Naive thymus-derived CD4-positive, alpha-beta T cell (primary cell): ENCODE measurements around the gene MAGEH1. TPM values are rescaled to one million over a fixed set of nuclear protein-coding genes. Genes with fewer than 3 reads are reported as not detected.
"Not testable (repeated sequence)": the region's sequence is repeated elsewhere in the genome, so short reads cannot be mapped to it uniquely, and the experiment has no call there.

Experiments
- ATAC-seq: fragments of 150-1000 bp; cut with Tn5 transposase; 2 replicates; pipeline ENCODE4 v1.10.0; 2021; ENCODE audit warnings: mild to moderate bottlenecking, moderate library complexity
- CTCF ChIA-PET: fragments of 350-600 bp; sonication (Branson Sonifier 250); formaldehyde crosslinking; loops from one replicate; lab custom pipeline; 2021; ENCODE audit warnings: antibody characterized with exemption; lab: Charles Lee
- POLR2A ChIA-PET: fragments of 350-600 bp; sonication (Branson Sonifier 250); formaldehyde crosslinking; loops from one replicate; lab custom pipeline; 2021; ENCODE audit warnings: antibody characterized with exemption, inconsistent platforms; lab: Charles Lee
- DNase-seq, 9 donors: peaks; one replicate each; pipeline versions ENCODE4 v3.0.0 to v3.0.0-alpha.2; 2020 to 2022; ENCODE audit warnings: mixed read lengths in 1 of 9
- H3K27ac ChIP-seq: one replicate; pipeline ENCODE4 v1.7.0; 2013; ENCODE audit warnings: mild to moderate bottlenecking, low read depth, low read length, moderate library complexity
- H3K27me3 ChIP-seq, 2 donors: one replicate each; pipeline ENCODE4 v1.7.0; 2013; ENCODE audit warnings: low read length in 2 of 2, mild to moderate bottlenecking in 2 of 2, moderate library complexity in 2 of 2; ENCODE audit not compliant: control insufficient read depth in 2 of 2, insufficient read depth in 2 of 2
- H3K36me3 ChIP-seq, 3 experiments: 1 replicate in 2 of 3; 2 replicates in 1 of 3; pipeline ENCODE4 v1.7.0; 2013; ENCODE audit warnings: low read length in 3 of 3, mild to moderate bottlenecking in 3 of 3, moderate library complexity in 1 of 3; ENCODE audit not compliant: insufficient read depth in 3 of 3, control insufficient read depth in 2 of 3
- H3K4me1 ChIP-seq, 2 donors: one replicate each; pipeline ENCODE4 v1.7.0; 2013; ENCODE audit warnings: low read length in 2 of 2, mild to moderate bottlenecking in 2 of 2, moderate library complexity in 1 of 2; ENCODE audit not compliant: control insufficient read depth in 2 of 2, insufficient read depth in 2 of 2
- H3K4me3 ChIP-seq: 2 replicates; pipeline ENCODE4 v1.7.0; 2013; ENCODE audit warnings: mild to moderate bottlenecking, low read length
- H3K9me3 ChIP-seq, 3 experiments: 1 replicate in 2 of 3; 2 replicates in 1 of 3; pipeline ENCODE4 v1.7.0; 2013; ENCODE audit warnings: low read length in 3 of 3; ENCODE audit not compliant: control insufficient read depth in 2 of 3
- H3K27ac Mint-ChIP-seq, 9 donors: one replicate each; pipeline ENCODE4 v1.8.0; 2020 to 2022; ENCODE audit warnings: mixed read lengths in 9 of 9, mild to moderate bottlenecking in 8 of 9, moderate library complexity in 5 of 9, inconsistent platforms in 2 of 9
- H3K27me3 Mint-ChIP-seq, 5 donors: one replicate each; pipeline ENCODE4 v1.8.0; 2021 to 2022; ENCODE audit warnings: mixed read lengths in 5 of 5, mild to moderate bottlenecking in 1 of 5
- H3K36me3 Mint-ChIP-seq, 5 donors: one replicate each; pipeline ENCODE4 v1.8.0; 2020 to 2022; ENCODE audit warnings: mixed read lengths in 5 of 5, mild to moderate bottlenecking in 3 of 5, inconsistent platforms in 1 of 5
- H3K4me1 Mint-ChIP-seq, 7 donors: one replicate each; pipeline ENCODE4 v1.8.0; 2020 to 2022; ENCODE audit warnings: mixed read lengths in 7 of 7, mild to moderate bottlenecking in 3 of 7, inconsistent platforms in 1 of 7
- H3K4me3 Mint-ChIP-seq, 10 donors: one replicate each; pipeline ENCODE4 v1.8.0; 2020 to 2022; ENCODE audit warnings: mild to moderate bottlenecking in 10 of 10, mixed read lengths in 10 of 10, moderate library complexity in 6 of 10, inconsistent platforms in 2 of 10
- H3K9me3 Mint-ChIP-seq, 11 donors: one replicate each; pipeline ENCODE4 v1.8.0; 2020 to 2022; ENCODE audit warnings: mixed read lengths in 11 of 11, mild to moderate bottlenecking in 4 of 11, inconsistent platforms in 1 of 11, moderate library complexity in 1 of 11
- intact Hi-C, 2 donors: fragments of 100-400 bp; cut with micrococcal nuclease; formaldehyde crosslinking; loops; one replicate each; pipeline ENCODE4 v1.15.1; 2023
- polyA plus RNA-seq, 2 donors: library from polyadenylated mRNA; unstranded; fragments of 300-500 nt; fragmentation: Illumina TruSeq; gene quantifications; one replicate each; pipeline ENCODE4 v1.2.3, GENCODE V29; 2021
- total RNA-seq, 6 experiments: library from RNA in 5 of 6; stranded (reverse) in 5 of 6; gene quantifications; 1 replicate in 5 of 6; 2 replicates in 1 of 6; pipeline ENCODE4 v1.2.3 and lab custom pipeline; 2021 to 2026

The MAGEH1 gene
- total and polyA plus RNA-seq, 7 experiments from 2014 or later: 12.3 to 51.8 (median 26.5) TPM

GRCh38 chrX:55479956-55480355, 28.0 kb downstream of the MAGEH1 start:
- ATAC-seq, H3K4me1 Mint-ChIP-seq, DNase-seq, H3K4me1 ChIP-seq, POLR2A ChIA-PET, H3K27me3 Mint-ChIP-seq, H3K27ac Mint-ChIP-seq, CTCF ChIA-PET, H3K27me3 ChIP-seq, H3K9me3 Mint-ChIP-seq, H3K4me3 Mint-ChIP-seq, H3K36me3 ChIP-seq, H3K36me3 Mint-ChIP-seq, intact Hi-C loops, H3K4me3 ChIP-seq, H3K27ac ChIP-seq, H3K9me3 ChIP-seq: not testable (repeated sequence)

GRCh38 chrX:55480390-55481062, 28.6 kb downstream of the MAGEH1 start:
- DNase-seq: no peak
- no peaks in the 10 kb centered on the region for H3K9me3 ChIP-seq
- Mint-ChIP-seq H3K27me3 (no peaks in the 10 kb centered on the region), H3K4me3 (no peak overlapping the region), H3K27ac (no peak overlapping the region), H3K36me3 (no peaks in the 10 kb centered on the region), H3K9me3 (peaks cover 0 to 2% (median 0%) of the 10 kb centered on the region in 11 donors), H3K4me1 (peaks cover 0 to 4% (median 0%) of the 10 kb centered on the region in 7 donors)
- no peak for ATAC-seq
- ChIA-PET CTCF (no interaction called here), POLR2A (interaction anchor here (0.6 kb wide), 1 partner anchor 1904 kb away, joined by 3 read pairs; no protein-coding TSS in a partner anchor)
- no peaks in the 10 kb centered on the region for H3K27me3 ChIP-seq
- intact Hi-C loops: no loop called here
- no peak overlapping the region for H3K27ac ChIP-seq
- no peak overlapping the region for H3K4me3 ChIP-seq
- H3K4me1 ChIP-seq: no peaks in the 10 kb centered on the region
- no peaks in the 10 kb centered on the region for H3K36me3 ChIP-seq

DNA sequence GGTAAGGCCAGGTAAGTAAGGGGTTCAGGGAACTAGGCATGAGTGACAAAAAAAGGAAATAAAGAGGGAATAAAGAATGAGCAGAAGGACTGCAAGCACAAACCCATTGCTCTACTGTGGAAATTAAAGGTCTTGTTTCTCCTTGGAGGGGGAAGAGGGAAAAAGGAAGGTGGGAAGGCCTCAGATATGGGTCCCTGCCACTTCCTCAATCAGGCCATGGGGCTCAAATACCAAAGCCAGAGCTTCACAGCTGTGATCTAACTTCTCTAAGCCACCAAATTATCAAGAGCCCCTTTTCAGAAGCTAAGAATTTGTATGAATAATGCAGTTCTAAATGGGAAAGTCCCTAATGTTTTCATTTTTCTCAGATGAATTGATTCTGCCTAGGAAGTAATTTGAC, 33.0 kb downstream of the MAGEH1 start:
- Histone ChIP-seq H3K27me3 (no peaks in the 10 kb centered on the region), H3K36me3 (no peaks in the 10 kb centered on the region), H3K4me1 (no peaks in the 10 kb centered on the region), H3K4me3 (no peak overlapping the region), H3K27ac (no peak overlapping the region), H3K9me3 (no peaks in the 10 kb centered on the region)
- ATAC-seq: no peak
- Mint-ChIP-seq H3K36me3 (no peaks in the 10 kb centered on the region), H3K27ac (peak overlapping the region in 3 of 9 donors; percentile 9 to 67 (median 25)), H3K4me1 (peaks cover 0 to 14% (median 11%) of the 10 kb centered on the region in 7 donors), H3K27me3 (no peaks in the 10 kb centered on the region), H3K9me3 (peaks cover 0 to 2% (median 0%) of the 10 kb centered on the region in 11 donors), H3K4me3 (no peak overlapping the region)
- intact Hi-C loops: no loop called here
- DNase-seq: no peak
- ChIA-PET CTCF (no interaction called here), POLR2A (no interaction called here)

DNA sequence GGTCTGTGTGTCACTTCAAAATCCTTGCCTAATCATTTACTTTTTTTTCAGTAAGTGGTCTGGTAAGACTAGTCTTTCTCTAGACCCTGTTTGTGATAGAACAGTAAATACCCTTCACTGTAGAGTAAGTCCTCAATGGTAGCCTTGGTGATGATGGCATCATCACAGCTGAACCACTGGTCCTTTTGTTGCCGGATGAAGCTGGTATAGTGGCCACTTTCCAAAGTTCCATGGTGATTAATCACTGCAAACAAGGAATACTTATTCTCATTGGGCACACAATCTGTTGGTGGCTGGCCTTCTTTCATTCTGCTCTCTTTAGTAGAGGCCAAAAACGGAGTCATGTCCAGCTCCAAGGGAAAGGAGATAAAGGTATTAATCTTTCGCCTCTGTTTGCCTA, 34.8 kb downstream of the MAGEH1 start:
- Histone ChIP-seq H3K4me3 (no peak overlapping the region), H3K27me3 (no peaks in the 10 kb centered on the region), H3K27ac (no peak overlapping the region), H3K9me3 (no peaks in the 10 kb centered on the region), H3K4me1 (no peaks in the 10 kb centered on the region), H3K36me3 (no peaks in the 10 kb centered on the region)
- peak overlapping the region in 1 of 9 donors; percentile 23 for H3K27ac Mint-ChIP-seq
- H3K27me3 Mint-ChIP-seq: no peaks in the 10 kb centered on the region
- no peak for DNase-seq
- ATAC-seq: no peak
- ChIA-PET POLR2A (interaction anchor here (0.6 to 0.8 kb wide), 2 partner anchors 324 to 1244 kb away, joined by 3 to 4 read pairs; no protein-coding TSS in a partner anchor), CTCF (no interaction called here)
- no peak overlapping the region for H3K4me3 Mint-ChIP-seq
- intact Hi-C loops: no loop called here
- H3K9me3 Mint-ChIP-seq: peaks cover 0 to 3% (median 0%) of the 10 kb centered on the region in 11 donors
- H3K4me1 Mint-ChIP-seq: peaks cover 0 to 16% (median 12%) of the 10 kb centered on the region in 7 donors
- no peaks in the 10 kb centered on the region for H3K36me3 Mint-ChIP-seq

GRCh38 chrX:55487143-55487542, 35.2 kb downstream of the MAGEH1 start:
- H3K4me1 Mint-ChIP-seq: peaks cover 0 to 16% (median 12%) of the 10 kb centered on the region in 7 donors
- H3K27me3 ChIP-seq: no peaks in the 10 kb centered on the region
- H3K4me3 ChIP-seq: no peak overlapping the region
- H3K9me3 ChIP-seq: no peaks in the 10 kb centered on the region
- no peaks in the 10 kb centered on the region for H3K4me1 ChIP-seq
- H3K9me3 Mint-ChIP-seq: peaks cover 0 to 2% (median 0%) of the 10 kb centered on the region in 11 donors
- peak overlapping the region in 4 of 9 donors; percentile 89 to 96 (median 92) for H3K27ac Mint-ChIP-seq
- H3K36me3 ChIP-seq: no peaks in the 10 kb centered on the region
- ChIA-PET POLR2A (interaction anchor here (0.6 to 2.1 kb wide), 2 partner anchors 230 to 324 kb away, joined by 3 to 28 read pairs; partner anchors contain the start of gene RRAGB), CTCF (no interaction called here)
- no peak overlapping the region for H3K27ac ChIP-seq
- intact Hi-C loops: no loop called here
- peak overlapping the region in 5 of 10 donors; percentile 85 to 97 (median 95) for H3K4me3 Mint-ChIP-seq
- DNase-seq: no peak
- no peak for ATAC-seq
- H3K27me3 Mint-ChIP-seq: no peaks in the 10 kb centered on the region
- no peaks in the 10 kb centered on the region for H3K36me3 Mint-ChIP-seq

- ATAC-seq (no peak), DNase-seq (peak in 2 of 9 donors; percentile 1 to 14)
- intact Hi-C loops: no loop called here
- Mint-ChIP-seq H3K27me3 (no peaks in the 10 kb centered on the region), H3K4me3 (peak overlapping the region; percentile 75 to 97 (median 90)), H3K27ac (peak overlapping the region; percentile 82 to 97 (median 93)), H3K9me3 (peaks cover 0 to 2% (median 0%) of the 10 kb centered on the region in 11 donors), H3K4me1 (peaks cover 0 to 16% (median 12%) of the 10 kb centered on the region in 7 donors), H3K36me3 (no peaks in the 10 kb centered on the region)
- Histone ChIP-seq H3K4me1 (no peaks in the 10 kb centered on the region), H3K36me3 (no peaks in the 10 kb centered on the region), H3K27ac (peak overlapping the region; percentile 92), H3K9me3 (no peaks in the 10 kb centered on the region), H3K27me3 (no peaks in the 10 kb centered on the region), H3K4me3 (no peak overlapping the region)
- ChIA-PET CTCF (interaction anchor here (1.2 to 1.4 kb wide), 3 partner anchors 36 to 487 kb away, joined by 3 to 4 read pairs (median 3); partner anchors contain the start of gene MAGEH1), POLR2A (interaction anchor here (0.6 to 3.0 kb wide), 13 partner anchors 36 to 1633 kb away, joined by 3 to 35 read pairs (median 3); partner anchors contain the start of genes FAM120C, MAGEH1, PHF8 and RRAGB)
These were observed 36.2 kb downstream of the MAGEH1 start for GRCh38 chrX:55488006-55488592.
